Tibial nerve (tissue), 4 donors: ENCODE measurements around the gene CKM. TPM values are rescaled to one million over a fixed set of nuclear protein-coding genes. Genes with fewer than 3 reads are reported as not detected.
"Not testable (repeated sequence)": the region's sequence is repeated elsewhere in the genome, so short reads cannot be mapped to it uniquely, and the experiment has no call there.

Experiments used
- DNase-seq, 2 donors: peaks; one replicate each; pipeline ENCODE4 v3.0.0-alpha.2; 2019; ENCODE audit warnings: low spot score in 2 of 2
- H3K27ac ChIP-seq, 4 donors: fragments of 200-600 bp; sonication (generic) in 3 of 4; one replicate each; pipeline ENCODE4 v1.5.1; 2017 to 2019; ENCODE audit warnings: mild to moderate bottlenecking in 1 of 4
- H3K27me3 ChIP-seq, 2 donors: fragments of 200-600 bp; sonication (generic) in 1 of 2; one replicate each; pipeline versions ENCODE4 v1.5.1 to v1.6.0; 2017 to 2019
- H3K36me3 ChIP-seq, 3 donors: fragments of 200-600 bp; sonication (generic); one replicate each; pipeline ENCODE4 v1.5.1; 2018 to 2019
- H3K4me1 ChIP-seq, 4 donors: fragments of 200-600 bp; sonication (generic) in 3 of 4; one replicate each; pipeline ENCODE4 v1.5.1; 2017 to 2019
- H3K4me3 ChIP-seq, 4 donors: fragments of 200-600 bp; sonication (generic) in 3 of 4; one replicate each; pipeline ENCODE4 v1.5.1; 2017 to 2019; ENCODE audit warnings: mild to moderate bottlenecking in 1 of 4, moderate library complexity in 1 of 4
- H3K9me3 ChIP-seq, 4 donors: fragments of 200-600 bp; sonication (generic) in 3 of 4; one replicate each; pipeline ENCODE4 v1.5.1; 2017 to 2019
- CTCF ChIP-seq, 5 experiments: fragments of 200-600 bp in 3 of 5; fragments of 450-650 bp in 2 of 5; sonication (generic) in 3 of 5; IDR thresholded peaks; one replicate each; pipeline ENCODE4 v1.5.1; 2016 to 2019; ENCODE audit warnings: antibody characterized with exemption in 5 of 5, mild to moderate bottlenecking in 3 of 5, moderate library complexity in 2 of 5
- EP300 ChIP-seq, 2 donors: sonication (generic); formaldehyde crosslinking; IDR thresholded peaks; one replicate each; pipeline ENCODE4 v1.6.1; 2017; ENCODE audit warnings: antibody characterized with exemption in 2 of 2, mild to moderate bottlenecking in 1 of 2
- POLR2A ChIP-seq, 2 donors: fragments of 450-650 bp; IDR thresholded peaks; one replicate each; pipeline ENCODE4 v1.6.1; 2017; ENCODE audit warnings: antibody characterized with exemption in 2 of 2, mild to moderate bottlenecking in 2 of 2, moderate library complexity in 2 of 2
- WGBS, 2 donors: methylation state at CpG; one replicate each; pipeline ENCODE4 v1.1.5; 2018; 5-methylcytosine and 5-hydroxymethylcytosine counted together
- total RNA-seq, 4 donors: library from RNA; depleted of rRNA; stranded (reverse); fragments of >200 nt; gene quantifications; one replicate each; pipeline ENCODE4 v1.1.0, GENCODE V29; 2016

The CKM gene
- total RNA-seq, 4 donors from 2014 or later: 0.30 to 1.3 TPM; not detected in 2

GRCh38 chr19:45321848-45322247 is 827 bp downstream of the CKM start:
- DNase-seq: no peak
- H3K27ac ChIP-seq: no peak overlapping the region
- no peak overlapping the region for H3K4me3 ChIP-seq
- TF ChIP-seq EP300 (IDR thresholded peaks at IDR 0.05) (no peak), CTCF (IDR thresholded peaks at IDR 0.05) (no peak), POLR2A (IDR thresholded peaks at IDR 0.05) (no peak)
- peaks cover 0 to 70% of the 10 kb centered on the region in 2 donors for H3K27me3 ChIP-seq
- no peaks in the 10 kb centered on the region for H3K36me3 ChIP-seq
- peaks cover 0 to 16% (median 0%) of the 10 kb centered on the region in 4 donors for H3K4me1 ChIP-seq
- no peaks in the 10 kb centered on the region for H3K9me3 ChIP-seq
- 42 to 47% methylated on average over 2 to 7 of the region's 7 CpGs for WGBS, 2 donors

- H3K4me3 ChIP-seq: no peak overlapping the region
- no peak for DNase-seq
- H3K4me1 ChIP-seq: peaks cover 0 to 12% (median 0%) of the 10 kb centered on the region in 4 donors
- TF ChIP-seq POLR2A (IDR thresholded peaks at IDR 0.05): no peak
- TF ChIP-seq EP300 (IDR thresholded peaks at IDR 0.05): no peak
- no peak for TF ChIP-seq CTCF (IDR thresholded peaks at IDR 0.05)
- H3K27me3 ChIP-seq: peaks cover 0 to 76% of the 10 kb centered on the region in 2 donors
- H3K9me3 ChIP-seq: no peaks in the 10 kb centered on the region
- no peaks in the 10 kb centered on the region for H3K36me3 ChIP-seq
- H3K27ac ChIP-seq: no peak overlapping the region
- WGBS, 2 donors: 88 to 89% methylated on average over 12 of the region's 12 CpGs
Measured at GRCh38 chr19:45320997-45321775, 1.5 kb downstream of the CKM start.

- 44 to 55% methylated on average over 21 of the region's 21 CpGs for WGBS, 2 donors
- Histone ChIP-seq H3K27ac (no peak overlapping the region), H3K9me3 (no peaks in the 10 kb centered on the region), H3K4me3 (no peak overlapping the region), H3K36me3 (no peaks in the 10 kb centered on the region), H3K4me1 (no peaks in the 10 kb centered on the region), H3K27me3 (peaks cover 0 to 55% of the 10 kb centered on the region in 2 donors)
- DNase-seq: no peak
- TF ChIP-seq CTCF (IDR thresholded peaks at IDR 0.05) (no peak), POLR2A (IDR thresholded peaks at IDR 0.05) (no peak), EP300 (IDR thresholded peaks at IDR 0.05) (no peak)
Measured at GRCh38 chr19:45315304-45315703, 7.4 kb downstream of the CKM start.

GRCh38 chr19:45314708-45315245 is 7.9 kb downstream of the CKM start:
- no peaks in the 10 kb centered on the region for H3K36me3 ChIP-seq
- no peak overlapping the region for H3K4me3 ChIP-seq
- no peak for TF ChIP-seq EP300 (IDR thresholded peaks at IDR 0.05)
- TF ChIP-seq CTCF (IDR thresholded peaks at IDR 0.05): no peak
- no peak for TF ChIP-seq POLR2A (IDR thresholded peaks at IDR 0.05)
- no peak overlapping the region for H3K27ac ChIP-seq
- peaks cover 0 to 55% of the 10 kb centered on the region in 2 donors for H3K27me3 ChIP-seq
- H3K9me3 ChIP-seq: no peaks in the 10 kb centered on the region
- no peaks in the 10 kb centered on the region for H3K4me1 ChIP-seq
- 69 to 79% methylated on average over 8 of the region's 8 CpGs for WGBS, 2 donors
- no peak for DNase-seq

- not testable (repeated sequence) for H3K9me3 ChIP-seq, H3K27ac ChIP-seq, DNase-seq, H3K36me3 ChIP-seq, H3K4me1 ChIP-seq, H3K4me3 ChIP-seq
- H3K27me3 ChIP-seq: peaks cover 0 to 32% of the 10 kb centered on the region in 2 donors
- 90 to 91% methylated on average over 14 of the region's 14 CpGs for WGBS, 2 donors
Measured at GRCh38 chr19:45312285-45312684, 10.4 kb downstream of the CKM start.
